ENCODE results near the gene CLDN1. TPM values are rescaled to one million over a fixed set of nuclear protein-coding genes. Genes with fewer than 3 reads are reported as not detected.

Gene CLDN1
- total and polyA plus RNA-seq, 2 of the 8 experiments (the other 6 are each of a cell fraction or from before 2014, with no cell fraction given), result 3.1 to 6.1 TPM

DNA sequence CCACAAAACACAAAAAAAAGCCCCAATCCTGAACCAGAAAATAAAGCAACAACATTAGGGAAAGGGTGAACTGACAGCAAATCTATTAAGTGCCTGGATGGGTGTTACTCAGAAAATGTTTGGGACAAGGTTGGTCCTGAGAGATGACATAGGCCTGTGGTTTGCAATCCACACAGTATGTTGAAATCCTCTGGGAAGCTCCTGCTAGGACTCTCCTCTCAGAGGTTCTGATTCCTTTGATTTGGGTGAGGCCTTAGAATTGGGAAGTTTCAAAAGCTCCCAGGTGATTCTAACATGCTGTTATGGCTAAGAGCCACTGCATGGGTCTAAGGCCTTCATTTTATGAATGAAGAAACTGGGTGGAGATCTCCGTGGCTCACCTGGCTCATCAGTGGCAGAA is 18.4 kb downstream of the CLDN1 start:
- H4K8ac ChIP-seq (ENCODE audit: extremely low read depth, insufficient read depth, low read length), result no peak overlapping the region
- H2AFZ ChIP-seq (ENCODE audit: low read length), result no peak overlapping the region
- H3K23ac ChIP-seq (ENCODE audit: insufficient read length), result no peak overlapping the region
- no peaks in the 10 kb centered on the region for H3K79me1 ChIP-seq (ENCODE audit: low read depth, low read length)
- DNase-seq (ENCODE audit: low read depth in 1 of 2, low spot score in 2 of 2) (no peak), FAIRE-seq (no peak)
- no peaks in the 10 kb centered on the region for H3K9me3 ChIP-seq (ENCODE audit: insufficient read depth in 2 of 2, low read depth in 1 of 2, low read length in 1 of 2)
- H2BK120ac ChIP-seq (replicated peaks; ENCODE audit: low read depth, low read length), result no peak overlapping the region
- no peaks in the 10 kb centered on the region for H3K27me3 ChIP-seq (replicated peaks in 1 of 4; ENCODE audit: control insufficient read depth in 3 of 4, extremely low read depth in 1 of 4, insufficient read depth in 3 of 4, low read length in 3 of 4)
- no peaks in the 10 kb centered on the region for H3K36me3 ChIP-seq (ENCODE audit: control insufficient read depth in 2 of 4, insufficient read depth in 4 of 4, low read length in 3 of 4)
- H3K27ac ChIP-seq (ENCODE audit: low read depth, low read length), result no peak overlapping the region
- H2AK5ac ChIP-seq (ENCODE audit: low read depth, low read length), result no peak overlapping the region
- no peak overlapping the region for H3K56ac ChIP-seq (replicated peaks; ENCODE audit: insufficient read length, low read depth, low read length)
- no peak overlapping the region for H2BK12ac ChIP-seq (ENCODE audit: low read depth, low read length)
- H3K79me2 ChIP-seq (ENCODE audit: control insufficient read depth in 1 of 2, insufficient read depth in 2 of 2, low read length in 2 of 2), result no peaks in the 10 kb centered on the region
- H3K4me3 ChIP-seq (ENCODE audit: extremely low read depth in 1 of 4, insufficient read depth in 2 of 4, low read depth in 3 of 4, low read length in 4 of 4), result no peak overlapping the region
- H3K4me1 ChIP-seq (replicated peaks in 1 of 4; ENCODE audit: control insufficient read depth in 3 of 4, insufficient read depth in 4 of 4, low read length in 3 of 4), result no peaks in the 10 kb centered on the region
- no peak overlapping the region for H4K5ac ChIP-seq (ENCODE audit: insufficient read length, low read depth, low read length)
- H2BK5ac ChIP-seq (ENCODE audit: low read depth, low read length), result no peak overlapping the region
- H3K18ac ChIP-seq (ENCODE audit: extremely low read depth, low read length), result no peak overlapping the region
- H3K23me2 ChIP-seq (ENCODE audit: low read depth, low read length), result no peaks in the 10 kb centered on the region; the same call in 1 of the 2 replicates
- no peak overlapping the region for H3K9ac ChIP-seq (replicated peaks in 1 of 4; ENCODE audit: extremely low read depth in 1 of 4, low read depth in 3 of 4, low read length in 3 of 4)
- H3K14ac ChIP-seq (ENCODE audit: insufficient read length), result no peak overlapping the region
- H4K91ac ChIP-seq (replicated peaks; ENCODE audit: insufficient read length, low read length), result no peak overlapping the region
- no peaks in the 10 kb centered on the region for H4K20me1 ChIP-seq (replicated peaks in 1 of 2; ENCODE audit: control insufficient read depth in 1 of 2, insufficient read depth in 2 of 2, low read length in 2 of 2)
- H2BK20ac ChIP-seq (ENCODE audit: low read length), result no peak overlapping the region
- no peak overlapping the region for H3K4ac ChIP-seq (replicated peaks; ENCODE audit: insufficient read length, low read depth, low read length)
- H3K4me2 ChIP-seq (ENCODE audit: insufficient read depth in 1 of 2, low read depth in 2 of 2, low read length in 2 of 2), result no peak overlapping the region
- H2BK15ac ChIP-seq (ENCODE audit: low read length), result no peak overlapping the region
- ChIA-PET POLR2A (ENCODE audit: partially characterized antibody) (interaction anchor here (1.1 to 1.2 kb wide), 2 partner anchors 9 to 13 kb away, joined by 4 read pairs; no protein-coding TSS in a partner anchor), CTCF (ENCODE audit: partially characterized antibody) (interaction anchor here (0.7 to 2.1 kb wide), 4 partner anchors 18 to 79 kb away, joined by 3 to 7 read pairs (median 4); partner anchors contain the start of gene CLDN1)
- WGBS, 2 experiments (ENCODE audit: extremely low coverage in 1 of 2, insufficient coverage in 1 of 2, insufficient read length in 1 of 2, insufficient replicate concordance in 2 of 2, low coverage in 1 of 2, low lambda C conversion rate in 2 of 2, missing lambda C conversion rate in 1 of 2), result 94% methylated on average over 1 of the region's 1 CpG; no CpG with 5 or more reads in 1 of the 2 experiments
- no peak for TF ChIP-seq GABPA (IDR thresholded peaks at IDR 0.05; ENCODE audit: borderline replicate concordance, insufficient read depth, low read length)
- no peak for TF ChIP-seq SRF (IDR thresholded peaks at IDR 0.05; ENCODE audit: low read depth, low read length)
- TF ChIP-seq RNF2 (IDR thresholded peaks at IDR 0.05; ENCODE audit: borderline replicate concordance, low read depth, low read length, missing control alignments, poor library complexity, severe bottlenecking), result no peak
- no peak for TF ChIP-seq SAP30 (IDR thresholded peaks at IDR 0.05; ENCODE audit: insufficient read depth, insufficient replicate concordance, low read length)
- TF ChIP-seq POU5F1 (IDR thresholded peaks at IDR 0.05; ENCODE audit: low read depth, low read length), result no peak
- TF ChIP-seq TBP (IDR thresholded peaks at IDR 0.05; ENCODE audit: low read depth, low read length), result no peak
- no peak for TF ChIP-seq ZNF274 (IDR thresholded peaks at IDR 0.05; ENCODE audit: borderline replicate concordance, extremely low read depth, low read length)
- no peak for TF ChIP-seq SUZ12 (IDR thresholded peaks at IDR 0.05; ENCODE audit: low read length)
- no peak for TF ChIP-seq HDAC6 (IDR thresholded peaks at IDR 0.05; ENCODE audit: low read depth, low read length)

Data from H1 (cell line).